Measurements from ENCODE around the gene PSME1. TPM values are rescaled to one million over a fixed set of nuclear protein-coding genes. Genes with fewer than 3 reads are reported as not detected.

Gene PSME1
- total and polyA plus RNA-seq, 2 of the 13 experiments (the other 11 are each of a cell fraction or from before 2014, with no cell fraction given) = 159 to 608 TPM

DNA sequence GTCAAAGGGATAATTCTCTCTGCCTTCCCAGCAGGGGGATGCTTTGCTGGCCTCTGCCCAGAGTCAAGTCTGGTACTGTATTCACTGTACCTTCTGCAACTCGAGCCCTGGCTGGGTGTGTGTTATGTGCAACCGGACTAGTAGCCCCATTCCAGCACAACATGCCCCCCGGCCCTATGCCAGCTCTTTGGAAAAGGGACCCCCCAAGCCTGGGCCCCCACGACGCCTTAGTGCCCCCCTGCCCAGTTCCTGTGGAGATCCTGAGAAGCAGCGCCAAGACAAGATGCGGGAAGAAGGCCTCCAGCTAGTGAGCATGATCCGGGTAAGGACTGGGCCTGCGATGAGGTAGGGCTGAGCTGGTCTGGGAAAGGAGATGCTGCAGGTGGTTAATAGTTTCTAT, 14.6 kb downstream of the PSME1 start:
- Histone ChIP-seq H3K36me3 (replicated peaks in 1 of 2; ENCODE audit: control insufficient read depth in 1 of 2, insufficient read depth in 2 of 2, low read length in 2 of 2) (peaks cover 41 to 49% of the 10 kb centered on the region in 2 experiments), H3K4me2 (ENCODE audit: low read depth, low read length) (no peak overlapping the region), H2AFZ (ENCODE audit: low read length) (no peak overlapping the region), H3K27me3 (ENCODE audit: control insufficient read depth in 1 of 2, insufficient read depth in 2 of 2, low read length in 2 of 2) (peaks cover 0 to 3% of the 10 kb centered on the region in 2 experiments; a peak in 1 of 5 replicates), H3K9me3 (ENCODE audit: low read length) (no peaks in the 10 kb centered on the region), H3K9ac (ENCODE audit: insufficient read depth, low read depth, low read length) (no peak overlapping the region), H4K20me1 (ENCODE audit: insufficient read depth, low read length) (peaks cover 7% of the 10 kb centered on the region), H3K4me1 (ENCODE audit: insufficient read depth, low read length) (peaks cover 26% of the 10 kb centered on the region), H3K79me2 (ENCODE audit: insufficient read depth, low read length) (peaks cover 29% of the 10 kb centered on the region), H3K4me3 (replicated peaks in 1 of 3; ENCODE audit: insufficient read depth in 1 of 3, low read depth in 2 of 3, low read length in 3 of 3) (no peak overlapping the region), H3K27ac (ENCODE audit: extremely low read length, insufficient read depth, low read length) (no peak overlapping the region)
- no peak for FAIRE-seq
- in situ Hi-C loops (cut with HindIII; ENCODE audit: extremely low pct_ligation_motif_present, low pct_unique_long_range_greater_than_20kb) = no loop called here
- intact Hi-C loops (cut with micrococcal nuclease; ENCODE audit: unreplicated experiment) = no loop called here
- ChIA-PET POLR2A (interaction anchor here (4.5 to 11.8 kb wide), 4 partner anchors 8 to 56 kb away, joined by 22 to 233 read pairs (median 194); partner anchors contain the start of genes DCAF11, EMC9, IRF9 and NRL), CTCF (ENCODE audit: low intra/inter-chr PET ratio, low total read pairs) (no interaction called here)
- WGBS (ENCODE audit: low lambda C conversion rate) = 96% methylated on average over 9 of the region's 9 CpGs
- no peak for ATAC-seq
- no TSS peak for BruUV-seq (replicated peaks)
- no peak for TF ChIP-seq ZNF10 (CRISPR knock-in tag; IDR thresholded peaks at IDR 0.05; ENCODE audit: borderline replicate concordance, low read depth)
- no peak for TF ChIP-seq ZNF101 (CRISPR knock-in tag; IDR thresholded peaks at IDR 0.05; ENCODE audit: borderline replicate concordance, low read depth)
- TF ChIP-seq MTA1 (CRISPR knock-in tag; IDR thresholded peaks at IDR 0.05; ENCODE audit: borderline replicate concordance) = 0 out of 2 replicates have a peak, but pooled peaks have one; percentile 0
- DNase-seq (ENCODE audit: low spot score) = no peak

- Histone ChIP-seq H3K36me3 (replicated peaks in 1 of 2; ENCODE audit: control insufficient read depth in 1 of 2, insufficient read depth in 2 of 2, low read length in 2 of 2) (peaks cover 45 to 53% of the 10 kb centered on the region in 2 experiments), H3K27ac (ENCODE audit: extremely low read length, insufficient read depth, low read length) (no peak overlapping the region), H2AFZ (ENCODE audit: low read length) (no peak overlapping the region), H3K9ac (ENCODE audit: insufficient read depth, low read depth, low read length) (no peak overlapping the region), H3K79me2 (ENCODE audit: insufficient read depth, low read length) (peaks cover 24% of the 10 kb centered on the region), H3K4me1 (ENCODE audit: insufficient read depth, low read length) (peaks cover 21% of the 10 kb centered on the region), H4K20me1 (ENCODE audit: insufficient read depth, low read length) (peaks cover 7% of the 10 kb centered on the region), H3K27me3 (ENCODE audit: control insufficient read depth in 1 of 2, insufficient read depth in 2 of 2, low read length in 2 of 2) (peaks cover 0 to 3% of the 10 kb centered on the region in 2 experiments; a peak in 1 of 5 replicates), H3K4me3 (replicated peaks in 1 of 3; ENCODE audit: insufficient read depth in 1 of 3, low read depth in 2 of 3, low read length in 3 of 3) (no peak overlapping the region), H3K4me2 (ENCODE audit: low read depth, low read length) (no peak overlapping the region), H3K9me3 (ENCODE audit: low read length) (no peaks in the 10 kb centered on the region)
- FAIRE-seq (no peak), ATAC-seq (no peak), DNase-seq (ENCODE audit: low spot score) (no peak)
- CTCF ChIA-PET (ENCODE audit: low intra/inter-chr PET ratio, low total read pairs) = no interaction called here
- intact Hi-C loops (cut with micrococcal nuclease; ENCODE audit: unreplicated experiment) (no loop called here), in situ Hi-C loops (cut with HindIII; ENCODE audit: extremely low pct_ligation_motif_present, low pct_unique_long_range_greater_than_20kb) (no loop called here)
- POLR2A ChIA-PET = interaction anchor here (1.3 to 11.8 kb wide), 5 partner anchors 8 to 37 kb away, joined by 3 to 233 read pairs (median 22); partner anchors contain the start of genes DCAF11, EMC9, IRF9 and NRL
- 95% methylated on average over 9 of the region's 9 CpGs for WGBS (ENCODE audit: low lambda C conversion rate)
- BruUV-seq (replicated peaks) = no TSS peak
- TF ChIP-seq THYN1 (CRISPR knock-in tag; IDR thresholded peaks at IDR 0.05; ENCODE audit: borderline replicate concordance, low read depth) = no peak
- TF ChIP-seq ZNF530 (CRISPR knock-in tag; IDR thresholded peaks at IDR 0.05; ENCODE audit: low read depth) = no peak
- TF ChIP-seq RFX1 (IDR thresholded peaks at IDR 0.05) = peak; percentile 39; the same call in 1 of the 2 replicates
- TF ChIP-seq, protein P1, sequence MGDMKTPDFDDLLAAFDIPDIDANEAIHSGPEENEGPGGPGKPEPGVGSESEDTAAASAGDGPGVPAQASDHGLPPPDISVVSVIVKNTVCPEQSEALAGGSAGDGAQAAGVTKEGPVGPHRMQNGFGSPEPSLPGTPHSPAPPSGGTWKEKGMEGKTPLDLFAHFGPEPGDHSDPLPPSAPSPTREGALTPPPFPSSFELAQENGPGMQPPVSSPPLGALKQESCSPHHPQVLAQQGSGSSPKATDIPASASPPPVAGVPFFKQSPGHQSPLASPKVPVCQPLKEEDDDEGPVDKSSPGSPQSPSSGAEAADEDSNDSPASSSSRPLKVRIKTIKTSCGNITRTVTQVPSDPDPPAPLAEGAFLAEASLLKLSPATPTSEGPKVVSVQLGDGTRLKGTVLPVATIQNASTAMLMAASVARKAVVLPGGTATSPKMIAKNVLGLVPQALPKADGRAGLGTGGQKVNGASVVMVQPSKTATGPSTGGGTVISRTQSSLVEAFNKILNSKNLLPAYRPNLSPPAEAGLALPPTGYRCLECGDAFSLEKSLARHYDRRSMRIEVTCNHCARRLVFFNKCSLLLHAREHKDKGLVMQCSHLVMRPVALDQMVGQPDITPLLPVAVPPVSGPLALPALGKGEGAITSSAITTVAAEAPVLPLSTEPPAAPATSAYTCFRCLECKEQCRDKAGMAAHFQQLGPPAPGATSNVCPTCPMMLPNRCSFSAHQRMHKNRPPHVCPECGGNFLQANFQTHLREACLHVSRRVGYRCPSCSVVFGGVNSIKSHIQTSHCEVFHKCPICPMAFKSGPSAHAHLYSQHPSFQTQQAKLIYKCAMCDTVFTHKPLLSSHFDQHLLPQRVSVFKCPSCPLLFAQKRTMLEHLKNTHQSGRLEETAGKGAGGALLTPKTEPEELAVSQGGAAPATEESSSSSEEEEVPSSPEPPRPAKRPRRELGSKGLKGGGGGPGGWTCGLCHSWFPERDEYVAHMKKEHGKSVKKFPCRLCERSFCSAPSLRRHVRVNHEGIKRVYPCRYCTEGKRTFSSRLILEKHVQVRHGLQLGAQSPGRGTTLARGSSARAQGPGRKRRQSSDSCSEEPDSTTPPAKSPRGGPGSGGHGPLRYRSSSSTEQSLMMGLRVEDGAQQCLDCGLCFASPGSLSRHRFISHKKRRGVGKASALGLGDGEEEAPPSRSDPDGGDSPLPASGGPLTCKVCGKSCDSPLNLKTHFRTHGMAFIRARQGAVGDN (CRISPR knock-in tag; IDR thresholded peaks at IDR 0.05) = 0 out of 2 replicates have a peak, but pooled peaks have one; percentile 27
- TF ChIP-seq ZNF274 (CRISPR knock-in tag; IDR thresholded peaks at IDR 0.05) = 0 out of 2 replicates have a peak, but pooled peaks have one; percentile 34
- no peak for TF ChIP-seq BRCA1 (CRISPR knock-in tag; IDR thresholded peaks at IDR 0.05)
- no peak for TF ChIP-seq RNF219 (CRISPR knock-in tag; IDR thresholded peaks at IDR 0.05)
- peak; percentile 21; the same call in 1 of the 2 replicates for TF ChIP-seq ZNF788 (CRISPR knock-in tag; IDR thresholded peaks at IDR 0.05; ENCODE audit: borderline replicate concordance)
- TF ChIP-seq KDM3A (CRISPR knock-in tag; IDR thresholded peaks at IDR 0.05; ENCODE audit: low read depth) = no peak
These were observed 15.0 kb downstream of the PSME1 start for GRCh38 chr14:24150993-24151392.

Data from HepG2 (cell line).